Hippocampal formation (tissue), 2 donors: Measurements from ENCODE around the gene DLEC1.
"Not testable (repeated sequence)": the region's sequence is repeated elsewhere in the genome, so short reads cannot be mapped to it uniquely, and the experiment has no call there.

ENCODE experiments used
- DNase-seq, 2 donors: peaks; one replicate each; lab custom pipeline; 2025; lab: John Stamatoyannopoulos, UW

DLEC1 gene

DNA sequence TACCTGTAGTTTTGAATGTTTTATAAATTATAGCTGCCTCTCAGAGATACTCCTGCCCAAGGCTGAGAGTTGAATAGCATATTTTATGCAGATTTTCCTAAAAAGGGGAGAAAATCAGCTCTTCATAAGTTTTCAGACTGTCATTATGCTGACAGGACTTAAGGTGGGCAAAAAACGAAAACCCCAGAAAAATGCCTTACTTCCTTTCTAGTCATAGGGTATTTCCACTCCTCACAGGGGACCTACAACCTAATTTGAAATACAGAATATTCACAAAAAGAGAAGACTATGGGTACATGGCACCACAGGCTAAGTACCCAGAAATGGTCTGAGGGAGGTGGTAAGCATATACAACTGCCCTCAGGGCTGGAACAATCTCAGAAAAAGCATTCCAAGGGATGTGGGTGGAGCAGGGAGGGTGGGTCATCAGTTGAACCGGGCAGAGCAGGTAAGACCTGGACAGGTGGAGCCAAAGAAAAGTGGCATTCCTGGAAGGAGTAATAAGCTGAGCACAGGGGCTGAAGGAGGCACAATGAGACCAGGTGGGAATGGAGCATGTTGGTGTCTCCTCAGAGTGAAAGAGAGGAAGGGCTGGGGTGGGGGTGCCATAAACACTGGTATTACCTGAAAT is 115.7 kb downstream of the DLEC1 start:
- no peak for DNase-seq

- no peak for DNase-seq
These were observed 116.8 kb downstream of the DLEC1 start for GRCh38 chr3:38155825-38156224.

- no peak for DNase-seq
These were observed 118.1 kb downstream of the DLEC1 start for GRCh38 chr3:38157117-38157516.

DNA sequence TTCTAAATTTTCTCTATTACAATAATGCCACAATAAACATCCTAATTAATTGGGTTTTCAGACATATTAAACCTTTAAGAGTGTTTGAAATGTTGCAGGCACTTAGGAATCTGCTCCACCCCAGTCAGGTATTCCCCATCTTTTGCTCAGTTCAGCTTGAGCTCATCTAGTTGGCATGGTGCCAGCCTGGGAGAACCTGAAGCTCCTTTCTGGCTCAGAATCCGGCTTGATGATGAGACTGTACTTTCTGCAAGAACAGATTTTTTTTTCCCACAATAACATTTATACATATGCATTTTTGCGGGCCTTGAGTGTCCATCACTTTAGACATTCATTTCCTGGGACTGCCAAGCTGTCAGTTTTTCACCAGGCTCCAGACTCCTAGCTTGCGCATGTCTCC is 118.6 kb downstream of the DLEC1 start:
- no peak for DNase-seq

GRCh38 chr3:38158472-38158871 is 119.5 kb downstream of the DLEC1 start:
- no peak for DNase-seq

GRCh38 chr3:38160704-38161103 is 121.7 kb downstream of the DLEC1 start:
- not testable (repeated sequence) for DNase-seq

- DNase-seq: no peak
These were observed 124.3 kb downstream of the DLEC1 start for GRCh38 chr3:38163117-38163840.

DNA sequence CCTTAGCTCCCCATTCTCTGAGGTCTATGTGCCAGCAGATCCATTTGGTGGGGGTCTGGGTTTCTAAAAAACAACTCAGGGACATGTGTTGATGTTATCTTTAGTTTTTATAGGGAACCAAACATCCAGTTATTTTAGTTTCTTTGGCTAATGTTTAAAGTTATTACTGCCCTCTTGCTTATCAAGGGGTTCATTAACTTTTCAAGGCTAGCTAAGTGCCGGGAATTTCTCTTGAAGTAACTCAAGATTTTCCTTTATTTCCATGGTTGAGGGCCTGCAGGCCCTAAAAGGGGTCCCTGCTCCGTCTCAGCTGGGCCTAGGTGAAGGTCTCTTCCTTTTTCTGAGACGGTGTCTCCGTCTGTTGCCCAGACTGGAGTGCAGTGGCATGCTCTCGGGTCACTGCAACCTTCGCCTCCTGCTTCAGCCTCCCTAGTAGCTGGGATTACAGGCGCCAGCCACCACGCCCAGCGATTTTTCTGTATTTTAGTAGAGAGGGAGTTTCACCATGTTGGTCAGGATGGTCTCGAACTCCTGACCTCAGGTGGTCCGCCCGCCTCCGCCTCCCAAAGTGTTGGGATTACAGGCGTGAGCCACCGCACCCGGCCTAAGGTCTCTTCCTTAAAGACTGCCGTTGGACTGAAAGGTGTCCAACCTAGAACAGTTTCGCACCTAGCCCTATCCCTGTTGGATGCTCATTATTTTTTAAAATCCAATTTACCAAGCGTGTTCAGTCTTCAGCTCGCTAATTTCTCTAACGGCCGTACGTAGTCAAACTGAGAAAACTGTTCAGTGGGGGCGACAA is 125.0 kb downstream of the DLEC1 start:
- DNase-seq: no peak

DNA sequence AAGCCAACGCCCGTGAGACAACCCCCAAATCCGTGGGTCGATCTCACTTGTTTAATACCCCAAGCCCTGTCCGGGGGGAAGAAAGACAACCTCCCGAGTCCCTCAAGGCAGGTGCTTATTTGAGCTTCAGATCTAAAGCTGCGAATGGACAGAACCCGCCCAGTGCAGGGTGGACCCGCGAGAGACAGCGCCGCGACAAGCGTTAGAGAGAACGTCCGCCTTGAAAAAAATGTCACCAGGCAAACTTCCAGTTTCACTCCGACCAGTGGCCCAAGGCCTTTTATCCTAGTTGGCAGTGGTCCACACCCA is 125.6 kb downstream of the DLEC1 start:
- no peak for DNase-seq

- DNase-seq: peak; percentile 99
These were observed 126.1 kb downstream of the DLEC1 start, which contains the start of gene OXSR1 for GRCh38 chr3:38164952-38165721. Gene OXSR1 (plus strand): TSS chr3:38165537. CDS start chr3:38165877, 340 bp downstream.

DNA sequence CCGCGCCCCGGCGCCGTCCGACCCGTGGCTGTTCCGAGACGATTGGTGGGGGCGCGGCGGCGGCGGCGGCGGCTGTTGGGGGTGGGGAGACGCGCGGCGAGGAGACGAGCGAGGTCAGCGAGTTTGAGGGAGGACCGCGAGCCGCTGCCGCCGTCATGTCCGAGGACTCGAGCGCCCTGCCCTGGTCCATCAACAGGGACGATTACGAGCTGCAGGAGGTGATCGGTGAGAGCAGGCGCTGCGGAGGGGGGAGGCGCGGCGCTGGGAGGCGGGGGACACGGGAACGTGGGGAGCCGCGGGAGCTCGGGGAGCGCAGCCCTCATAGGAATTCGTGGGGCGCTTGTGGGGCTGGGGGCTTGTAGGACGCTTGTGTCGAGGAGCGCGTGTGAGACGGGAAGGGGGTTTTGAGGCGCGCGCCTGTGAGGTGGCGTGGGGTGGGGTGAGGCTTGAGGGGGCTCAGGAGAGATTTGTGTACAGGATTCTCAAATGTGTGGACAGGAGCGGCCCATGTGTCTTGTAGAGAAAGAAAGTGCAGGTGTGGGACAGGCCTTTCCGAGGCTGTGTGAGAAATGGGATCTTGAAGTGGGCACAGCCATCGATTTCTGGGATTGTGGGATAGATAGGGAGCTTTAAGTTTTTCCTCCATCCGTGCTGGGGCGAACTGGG is 126.8 kb downstream of the DLEC1 start:
- no peak for DNase-seq

- DNase-seq: no peak
These were observed 128.6 kb downstream of the DLEC1 start for GRCh38 chr3:38167591-38167990.

- DNase-seq: no peak
These were observed 129.4 kb downstream of the DLEC1 start for GRCh38 chr3:38168151-38169026.

DNA sequence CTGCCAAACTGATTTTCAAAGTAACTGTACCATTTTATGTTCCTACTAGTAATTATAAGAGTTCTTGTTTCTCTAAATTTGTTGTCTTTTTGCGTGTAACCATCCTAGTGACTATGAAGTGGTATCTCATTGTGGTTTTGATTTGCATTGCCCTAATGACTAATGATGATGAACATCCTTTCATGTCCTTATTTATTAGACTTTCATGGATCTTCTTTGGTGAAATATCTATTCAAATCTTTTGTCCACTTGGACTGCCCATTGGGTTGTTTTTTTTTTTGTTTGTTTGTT is 130.0 kb downstream of the DLEC1 start:
- no peak for DNase-seq

- DNase-seq: no peak
These were observed 131.7 kb downstream of the DLEC1 start for GRCh38 chr3:38170722-38171121.

DNA sequence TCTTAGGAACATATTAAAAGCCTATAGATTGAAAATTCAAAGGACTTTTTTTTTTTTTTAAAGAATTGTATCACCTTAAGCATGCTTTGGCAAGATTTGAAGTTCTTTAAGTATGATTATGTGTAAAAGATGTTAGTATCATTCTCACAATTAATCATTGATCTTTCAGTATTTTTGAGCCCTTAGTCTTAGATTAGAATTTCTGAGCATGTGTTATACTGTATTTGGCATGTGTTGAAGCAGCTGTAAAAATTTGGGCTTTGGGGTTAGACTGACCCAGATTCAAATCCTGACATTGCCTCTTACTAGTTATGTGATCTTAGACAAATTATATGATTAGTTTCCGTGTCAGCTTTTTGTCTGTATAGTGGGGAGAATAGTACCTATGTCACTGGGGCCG is 132.6 kb downstream of the DLEC1 start:
- DNase-seq: no peak
